DMS153 (cell line): ENCODE measurements around the gene MSX1.

Source experiments
- DNase-seq: peaks from one replicate; lab custom pipeline; 2025; lab: John Stamatoyannopoulos, UW

The MSX1 gene

DNA sequence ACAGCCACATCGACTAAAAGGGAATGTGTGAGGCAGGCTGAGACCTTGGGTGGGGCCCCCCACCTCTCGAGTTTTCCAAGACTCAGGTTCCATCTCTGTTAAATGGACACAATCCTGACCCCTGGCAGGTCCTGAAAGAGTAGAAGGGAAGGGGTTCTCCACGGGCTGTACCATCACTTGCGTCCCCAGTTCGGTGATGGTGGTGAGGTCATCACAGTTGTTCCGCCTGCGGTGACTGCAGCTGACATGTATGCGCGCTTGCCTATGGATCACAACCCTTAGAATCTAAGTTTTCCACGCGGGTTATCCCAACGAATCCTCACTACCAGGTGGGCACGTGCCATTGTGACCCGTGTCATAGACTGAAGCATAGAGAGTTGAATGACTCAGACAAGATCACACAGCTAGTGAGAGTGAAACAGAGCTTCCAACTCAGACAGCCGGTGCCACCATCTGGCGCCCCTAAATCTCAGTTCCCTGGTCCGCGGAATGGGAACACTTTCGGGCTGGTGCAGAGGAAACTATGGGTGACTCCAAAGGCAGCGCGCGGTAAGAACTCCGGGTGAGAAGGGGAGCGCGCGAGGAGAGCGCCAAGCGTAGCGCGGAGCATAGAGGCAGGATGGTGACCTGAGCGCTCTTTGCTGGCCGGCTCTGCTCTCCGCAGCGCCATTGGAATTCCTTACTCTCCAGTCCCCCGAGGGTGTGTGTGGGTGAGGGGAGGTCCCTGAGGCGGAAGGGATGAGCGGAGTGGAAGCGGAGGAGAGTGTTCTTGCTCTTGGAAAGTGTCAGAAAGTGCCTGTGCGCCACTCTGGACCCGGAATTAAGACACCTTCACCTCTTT, 10.5 kb downstream of the MSX1 start:
- DNase-seq = no peak

DNA sequence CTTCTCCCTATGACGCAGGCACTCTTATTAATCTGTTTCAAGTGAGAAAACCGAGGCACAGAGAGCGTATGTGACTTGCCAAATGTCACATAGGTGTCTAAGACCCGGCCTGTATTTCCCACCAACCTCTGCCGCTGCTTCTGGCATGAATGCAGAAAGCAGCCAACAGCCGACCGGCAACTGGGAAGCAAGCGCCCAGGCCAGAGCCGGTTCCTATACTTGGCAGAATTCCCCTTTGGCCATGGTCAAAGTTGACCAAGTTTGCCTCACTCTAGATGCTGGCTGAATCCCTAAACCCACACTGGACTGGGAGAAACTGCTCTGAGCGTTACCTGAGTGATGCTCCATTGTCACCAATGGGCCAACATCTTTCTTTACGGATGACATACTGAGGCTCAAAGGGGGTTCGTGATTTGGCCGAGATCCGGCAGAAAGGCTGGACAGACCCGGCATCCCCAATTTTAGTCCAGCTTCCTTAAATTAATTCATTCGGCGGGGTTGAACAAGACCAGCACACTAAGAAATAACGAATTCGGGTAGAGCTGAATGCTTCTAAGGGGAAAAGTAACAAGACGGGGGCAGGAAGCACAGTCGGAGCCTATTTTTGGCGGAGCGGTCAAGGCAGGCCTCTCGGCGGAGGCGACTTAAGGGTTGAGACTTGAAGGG, 11.2 kb downstream of the MSX1 start:
- no peak for DNase-seq

DNA sequence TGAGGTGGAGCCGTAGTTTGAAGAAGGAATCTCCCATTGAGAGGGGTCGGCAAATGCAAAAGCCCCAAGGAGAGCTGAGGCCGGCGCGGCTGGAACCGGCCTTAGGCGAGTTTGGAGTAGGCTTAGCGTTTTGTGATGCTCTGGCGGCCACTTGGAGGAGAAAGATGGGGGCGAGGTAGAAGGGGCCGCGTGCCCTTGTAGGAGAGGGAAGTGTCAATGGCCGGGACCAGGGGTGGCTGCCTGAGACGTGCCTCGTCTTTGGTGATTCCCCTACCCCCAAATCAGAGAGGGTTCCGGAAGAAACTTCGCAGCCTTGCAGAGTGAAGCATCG, 11.7 kb downstream of the MSX1 start:
- no peak for DNase-seq

DNA sequence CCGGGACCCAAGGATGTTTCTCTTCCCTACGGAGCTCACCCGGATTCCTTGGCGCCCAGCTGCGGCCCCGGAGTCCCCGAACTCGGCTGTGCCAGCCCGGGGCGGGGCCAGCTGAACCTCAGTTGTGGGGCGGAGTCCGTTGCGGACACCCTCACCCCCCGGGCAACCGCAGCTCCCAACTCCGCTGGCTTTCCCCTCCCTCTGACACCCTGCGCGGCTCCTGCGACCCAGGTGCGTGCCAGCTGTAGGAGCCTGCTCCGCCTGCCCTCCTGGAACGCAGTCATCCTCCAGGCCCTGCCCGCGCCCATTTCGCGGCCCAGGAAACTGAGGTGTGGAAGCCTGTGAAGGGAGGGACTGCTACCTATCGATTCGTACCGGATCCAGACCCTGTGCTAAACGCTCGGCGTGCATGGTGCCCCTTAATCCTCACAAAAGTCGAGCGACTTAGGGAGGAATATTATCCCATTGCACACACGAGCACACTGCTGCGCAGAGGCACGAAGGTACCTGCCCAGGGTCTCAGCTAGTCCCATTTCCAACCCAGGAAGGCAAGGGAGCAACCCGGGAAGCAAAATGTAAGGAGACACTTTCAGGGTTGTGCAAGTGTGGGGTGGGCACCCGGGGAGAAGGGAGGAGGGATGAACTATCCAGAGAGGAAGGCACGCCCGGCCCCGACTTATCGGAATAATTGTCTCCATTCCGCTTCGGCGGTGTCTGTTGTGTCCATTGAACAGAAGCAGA, 12.3 kb downstream of the MSX1 start:
- DNase-seq = no peak

DNA sequence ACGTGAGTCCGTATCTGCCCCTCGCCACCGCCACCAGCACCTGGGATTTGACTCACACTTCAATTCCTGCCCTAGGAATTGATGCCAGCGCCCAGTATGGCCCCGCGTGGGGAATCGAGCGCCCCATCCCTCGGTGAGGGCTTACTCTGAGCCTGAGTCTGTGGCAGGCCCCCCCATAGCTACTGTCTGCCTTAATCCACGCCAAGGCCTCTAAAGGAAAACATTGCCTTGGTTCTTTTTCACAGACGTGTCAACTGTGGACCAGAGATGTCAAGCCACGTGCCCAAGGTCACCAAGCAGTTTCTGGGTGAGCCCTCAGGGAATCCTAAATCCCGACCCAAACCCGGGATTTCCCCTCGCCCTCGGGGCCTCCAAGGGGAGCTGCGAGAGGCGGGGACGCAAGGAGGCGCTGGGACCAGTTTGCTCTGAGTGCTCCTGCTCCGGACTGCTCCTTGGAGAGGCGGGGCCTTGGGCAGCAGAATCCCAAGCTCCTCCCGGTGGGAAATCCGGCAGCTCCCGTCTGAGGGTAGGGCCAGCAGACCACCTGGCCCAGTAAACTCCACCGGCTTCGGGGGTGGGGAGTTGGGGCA, 12.9 kb downstream of the MSX1 start:
- DNase-seq = no peak

DNA sequence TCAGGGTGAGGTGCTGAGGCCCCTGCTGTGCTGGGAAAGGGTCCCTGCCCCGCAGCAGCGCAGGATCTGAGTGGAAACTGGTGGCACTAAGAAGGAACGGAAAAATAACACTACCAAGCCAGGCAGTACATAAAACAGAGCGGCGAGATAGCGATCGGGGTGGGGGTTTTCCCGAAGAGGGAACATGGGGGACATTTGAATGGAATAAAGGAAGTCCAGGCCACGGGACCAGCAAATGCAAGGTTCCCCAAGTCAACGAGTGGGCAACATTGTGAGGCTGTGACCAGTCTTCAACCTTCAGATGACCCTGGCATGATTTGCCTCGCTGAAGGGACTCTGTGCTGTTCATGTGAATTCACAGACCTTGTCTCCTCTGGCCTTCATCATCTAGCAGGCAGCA, 13.7 kb downstream of the MSX1 start:
- no peak for DNase-seq

DNA sequence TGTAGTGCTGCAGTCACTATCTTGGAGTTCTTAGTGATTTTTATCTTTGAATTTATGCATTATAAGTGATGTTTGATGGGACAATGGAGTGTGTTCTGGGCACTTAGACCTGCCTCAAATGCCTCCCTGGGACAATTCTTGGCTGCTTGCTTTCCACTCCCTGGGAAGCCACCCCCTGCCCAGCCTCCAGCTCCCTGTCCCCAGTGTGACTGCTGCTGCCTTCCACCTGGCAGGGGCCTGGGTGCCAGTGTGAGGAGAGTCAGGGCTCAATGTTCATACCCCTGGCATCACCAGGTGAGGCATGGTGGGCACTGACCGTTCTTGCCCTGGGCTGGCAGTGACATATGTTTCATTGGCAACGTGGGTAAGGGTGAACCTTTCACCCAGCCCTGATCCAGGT, 14.8 kb downstream of the MSX1 start:
- DNase-seq = no peak

DNA sequence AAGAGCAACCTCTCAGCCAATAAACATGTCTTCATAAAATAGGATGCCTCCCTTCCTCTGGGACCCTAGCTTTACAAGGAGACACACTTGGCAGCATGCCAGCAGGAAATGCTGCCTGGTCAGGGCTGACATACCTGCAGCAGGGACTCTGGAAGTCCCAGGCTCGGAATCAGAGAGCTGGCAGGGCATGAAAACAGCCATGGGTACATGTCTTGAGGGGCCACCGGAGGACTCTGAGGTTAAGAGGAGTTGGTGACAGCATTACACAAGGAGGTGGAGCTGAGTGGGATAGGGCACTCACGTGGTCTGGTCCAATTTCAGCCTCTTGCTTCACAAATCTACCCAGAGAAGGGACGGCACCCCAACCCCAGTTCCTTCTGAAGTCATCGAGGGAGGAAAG, 15.7 kb downstream of the MSX1 start:
- no peak for DNase-seq

DNA sequence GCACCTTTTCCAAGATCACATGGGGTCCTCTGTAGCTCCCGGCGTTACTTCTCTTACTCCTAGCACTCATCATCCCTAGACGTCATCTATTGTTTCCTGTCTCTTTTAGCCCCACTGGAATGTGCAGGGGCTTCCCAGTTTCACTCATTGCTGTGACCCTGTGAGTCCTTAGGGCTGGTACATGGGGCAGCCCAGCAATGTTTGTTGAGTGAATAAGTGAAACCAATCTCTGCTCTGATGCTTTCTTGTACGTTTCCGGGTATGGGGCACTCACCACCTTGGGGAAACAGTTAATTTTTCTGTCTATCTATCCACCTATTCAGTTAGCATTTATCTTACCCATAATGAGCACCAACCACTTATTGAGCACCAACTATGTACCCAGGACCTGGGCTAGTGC, 16.1 kb downstream of the MSX1 start:
- no peak for DNase-seq

DNA sequence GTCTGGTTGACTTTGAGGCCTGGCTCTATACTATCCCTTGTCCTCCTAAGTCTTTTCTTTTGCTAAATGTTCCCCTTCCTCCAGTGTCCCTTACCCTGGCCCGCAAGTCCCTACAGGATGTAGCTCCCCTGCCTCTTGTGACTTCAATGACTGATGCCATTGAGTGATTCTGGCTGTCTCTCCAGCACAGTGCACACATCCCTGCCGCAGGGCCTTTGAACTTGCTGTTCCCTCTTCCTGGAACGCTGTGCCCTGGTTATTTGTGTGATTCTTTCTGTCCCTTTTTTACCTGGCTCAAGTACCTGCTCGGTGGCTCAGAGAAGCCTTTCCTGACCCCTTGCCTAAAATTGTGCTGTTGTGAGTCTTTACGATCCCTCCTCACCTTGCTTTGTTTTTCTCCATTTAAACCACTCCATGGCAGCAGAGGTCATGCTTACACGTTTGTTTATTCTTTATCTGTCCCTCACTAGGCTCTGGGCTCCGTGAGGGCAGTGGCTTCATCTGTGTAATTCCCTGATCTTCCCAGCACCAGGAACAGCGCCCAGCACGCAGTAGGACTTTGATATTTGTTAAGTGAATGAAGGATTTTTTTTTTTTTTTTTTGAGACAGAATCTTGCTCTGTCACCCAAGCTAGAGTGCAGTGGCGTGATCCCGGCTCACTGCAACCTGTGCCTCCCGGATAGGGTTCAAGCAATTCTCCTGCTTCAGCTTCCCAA, 17.6 kb downstream of the MSX1 start:
- DNase-seq = no peak

DNA sequence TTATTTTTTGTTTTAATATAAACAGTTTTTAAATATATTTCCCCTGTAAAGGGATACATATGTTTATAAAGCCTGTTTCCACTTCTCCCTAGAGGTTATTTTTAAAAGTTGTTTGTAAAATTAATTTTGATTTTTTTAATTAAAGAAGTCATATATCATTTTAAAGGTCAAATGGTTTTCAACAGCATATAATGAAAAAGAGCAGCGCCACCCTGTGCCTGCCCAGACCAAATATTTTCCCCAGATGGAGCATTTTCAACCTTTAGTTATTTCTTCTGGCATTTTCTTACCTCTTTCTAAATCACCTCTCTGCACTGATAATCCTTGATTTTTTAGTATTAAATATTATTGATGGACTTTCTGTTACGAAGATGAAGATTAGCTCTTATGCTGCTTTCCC, 21.0 kb downstream of the MSX1 start:
- no peak for DNase-seq

DNA sequence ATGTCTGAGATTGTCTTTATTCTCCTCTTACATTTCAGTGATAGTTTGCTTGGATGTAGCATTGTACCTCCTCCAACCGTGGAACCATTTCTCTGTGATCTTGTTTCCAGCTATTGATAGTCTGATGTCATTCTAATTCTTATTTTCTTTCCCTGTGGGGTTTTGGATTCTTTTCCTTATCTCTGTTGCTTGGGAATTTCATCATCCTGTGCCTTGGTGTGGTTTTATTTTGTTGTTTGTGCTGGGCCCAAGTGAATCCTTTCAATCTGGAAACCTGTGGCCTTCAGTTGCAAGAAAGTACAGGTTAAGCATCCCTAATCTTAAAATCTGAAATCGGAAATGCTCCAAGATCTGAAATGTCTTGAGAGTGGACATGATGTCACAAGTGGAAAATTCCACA, 22.0 kb downstream of the MSX1 start:
- DNase-seq = no peak

DNA sequence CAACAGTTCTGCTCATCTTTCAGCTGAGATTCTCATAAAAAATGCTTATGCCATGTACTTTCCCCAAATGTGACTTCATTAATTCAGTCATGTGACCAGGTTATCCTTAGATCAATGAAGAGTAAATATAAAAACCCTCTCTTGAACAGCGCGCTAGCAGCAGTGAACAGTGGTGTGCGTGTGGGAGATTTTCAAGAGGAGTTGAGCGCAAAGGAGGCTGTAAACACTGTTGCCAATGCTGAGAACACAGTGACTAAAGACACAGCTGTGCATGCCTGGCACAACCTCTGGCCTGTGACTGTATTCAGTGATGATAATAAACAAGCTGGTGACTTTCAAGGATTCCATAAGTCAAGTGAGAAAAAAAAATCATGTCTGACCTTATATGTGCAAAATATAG, 25.1 kb downstream of the MSX1 start:
- DNase-seq = no peak

DNA sequence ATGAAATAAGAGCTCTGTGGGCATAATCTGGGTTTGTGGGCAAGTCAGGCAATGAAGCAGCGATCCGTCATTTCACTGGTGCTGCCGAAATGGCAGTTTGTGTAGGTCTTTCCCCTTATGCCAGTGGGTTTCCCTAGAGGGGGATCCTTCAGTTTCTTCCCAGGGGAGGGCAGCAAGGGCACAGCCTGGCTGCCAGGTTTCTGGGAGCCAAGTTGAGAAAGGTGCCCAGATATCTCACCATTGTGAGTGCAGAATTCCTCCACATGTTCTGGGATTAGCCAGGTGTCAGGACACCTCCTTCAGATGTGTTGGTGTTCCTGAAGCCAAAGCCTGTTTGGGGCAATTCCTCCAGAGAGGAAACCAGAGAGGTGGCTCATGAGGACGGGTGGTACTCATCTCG, 28.0 kb downstream of the MSX1 start:
- no peak for DNase-seq

DNA sequence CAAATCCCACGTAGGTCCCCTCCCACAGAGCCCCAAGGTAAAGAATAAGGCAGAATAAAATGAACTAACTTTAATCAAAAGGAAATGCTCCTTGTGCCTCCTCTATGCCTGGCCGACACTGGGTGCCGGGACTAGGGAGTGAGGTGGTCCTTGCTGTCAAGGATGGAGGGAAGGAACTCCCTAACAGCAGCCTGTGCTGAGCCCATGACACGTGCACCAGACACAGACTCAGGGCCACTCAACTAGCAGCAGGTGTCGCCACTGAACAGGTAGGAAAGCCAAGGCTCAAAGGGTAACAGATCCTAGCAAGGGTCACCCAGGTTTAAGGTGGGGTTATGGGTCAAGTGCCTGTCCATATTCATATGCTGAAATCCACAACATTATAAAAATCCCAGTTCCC, 29.2 kb downstream of the MSX1 start:
- DNase-seq = no peak

DNA sequence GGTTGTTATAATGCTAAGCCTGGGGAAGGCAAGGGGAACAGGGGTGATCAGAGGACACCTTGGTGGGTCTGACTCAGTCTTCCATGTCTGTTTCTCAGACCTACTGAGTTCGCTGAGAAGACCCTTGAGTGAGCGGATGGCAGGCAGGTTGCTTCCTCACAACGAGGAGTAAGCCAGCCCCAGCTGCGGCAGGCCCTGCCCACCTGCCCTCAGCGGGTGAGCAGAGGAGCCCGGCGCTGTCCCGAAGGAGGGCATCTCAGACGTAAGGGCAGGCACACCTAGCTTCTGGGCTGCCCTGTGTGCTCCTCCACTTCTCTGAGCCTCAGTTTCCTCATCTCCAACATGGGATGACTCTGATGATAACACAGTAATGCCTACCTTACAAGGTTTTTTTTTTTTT, 30.3 kb downstream of the MSX1 start:
- DNase-seq = no peak

DNA sequence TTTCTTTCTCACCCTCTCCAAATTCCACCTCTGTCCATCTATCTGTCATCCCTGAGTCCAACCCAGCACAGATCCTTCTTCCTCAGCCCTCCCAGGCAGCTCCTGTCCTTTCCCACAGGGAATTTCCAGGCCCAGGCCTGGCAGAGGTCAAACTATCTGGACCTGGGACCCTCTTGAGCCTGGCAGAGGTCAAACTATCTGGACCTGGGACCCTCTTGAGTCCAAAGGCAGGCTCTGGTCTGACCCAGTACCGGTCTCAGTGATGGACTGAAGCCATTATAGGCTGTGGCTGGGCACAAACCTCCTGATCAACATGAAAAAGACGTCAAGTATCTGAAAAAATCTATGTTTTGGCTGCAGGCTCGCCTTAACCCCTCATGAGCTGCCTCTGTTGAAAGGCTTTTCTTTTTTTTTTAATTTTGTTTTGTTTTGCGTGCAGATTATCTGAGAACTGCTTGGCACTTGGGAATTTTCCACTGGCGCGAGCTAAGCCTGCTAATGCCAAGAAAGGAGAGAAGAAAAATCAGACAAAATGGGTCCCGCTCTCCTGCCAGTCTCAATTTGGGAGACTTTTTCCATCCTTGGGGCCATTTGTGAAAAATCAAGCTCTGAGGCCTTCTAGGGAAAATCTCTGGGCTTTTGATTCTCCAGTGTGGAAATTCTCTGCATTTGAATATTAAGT, 31.2 kb downstream of the MSX1 start:
- DNase-seq = no peak

DNA sequence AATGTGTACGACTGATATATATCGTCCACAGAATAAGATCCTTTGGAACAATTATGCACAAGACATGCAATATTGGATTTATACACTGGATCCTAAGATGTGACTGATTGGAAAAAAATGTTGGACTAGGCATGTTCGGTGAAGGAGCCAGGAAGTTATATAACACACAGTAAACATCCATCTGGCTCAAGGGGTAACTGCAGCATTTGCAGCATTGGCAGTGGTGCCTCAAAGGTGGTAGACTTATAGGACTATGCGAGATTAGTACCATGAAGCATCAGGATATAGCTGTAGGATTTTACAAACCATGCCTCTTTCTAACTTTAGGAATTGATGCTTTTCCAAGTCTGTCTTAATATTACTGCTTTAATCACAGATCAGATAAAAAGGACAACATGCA, 34.3 kb downstream of the MSX1 start:
- DNase-seq = no peak

DNA sequence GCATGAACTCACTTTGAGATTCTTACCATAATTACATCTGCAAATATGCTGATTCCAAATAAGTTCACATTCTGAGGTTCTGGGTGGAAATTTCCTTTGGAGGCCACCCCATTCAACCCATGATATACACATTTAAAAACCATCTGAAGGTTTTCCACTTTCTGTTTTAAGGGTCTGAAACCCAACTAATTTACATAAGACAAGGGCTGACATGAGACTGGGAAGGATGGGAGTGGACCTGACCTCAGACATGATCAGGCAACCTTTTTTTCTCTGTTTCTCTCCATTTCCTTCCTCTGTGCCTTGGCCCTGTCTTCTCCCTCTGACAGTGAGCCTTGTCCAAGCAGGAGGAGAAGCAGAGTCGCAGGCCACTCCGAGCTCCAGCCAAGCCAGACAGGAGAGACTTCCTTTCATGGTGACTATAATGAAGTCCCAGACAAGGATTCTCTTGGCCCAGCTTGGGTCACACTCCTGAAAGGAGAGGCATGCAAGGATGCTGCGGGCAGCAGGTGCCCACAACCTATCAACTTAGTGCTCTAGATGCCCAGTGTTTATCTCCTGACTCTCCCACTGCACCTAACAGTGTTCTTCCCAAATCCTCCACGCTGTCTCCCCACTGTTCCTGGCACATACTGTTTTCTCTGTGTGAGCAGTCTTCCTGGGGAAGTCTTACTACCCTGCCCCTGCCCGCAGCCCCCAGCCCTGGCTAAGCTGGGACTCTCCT, 39.9 kb downstream of the MSX1 start:
- DNase-seq = no peak

DNA sequence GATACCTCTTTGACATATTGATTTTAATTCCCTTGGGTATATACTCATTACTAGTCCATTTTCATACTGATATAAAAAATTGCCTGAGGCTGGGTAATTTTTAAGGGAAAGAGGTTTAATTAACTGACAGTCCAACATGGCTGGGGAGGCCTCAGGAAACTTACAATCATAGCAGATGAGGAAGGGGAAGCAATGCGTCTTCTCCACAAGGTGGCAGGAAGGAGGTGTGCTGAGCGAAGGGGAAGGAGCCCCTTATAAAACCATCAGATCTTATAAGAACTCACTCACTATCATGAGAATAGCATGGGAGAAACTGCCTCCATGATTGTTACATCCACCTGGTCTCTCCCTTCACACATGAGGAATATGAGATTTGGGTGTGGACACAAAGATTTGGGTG, 42.4 kb downstream of the MSX1 start:
- no peak for DNase-seq

DNA sequence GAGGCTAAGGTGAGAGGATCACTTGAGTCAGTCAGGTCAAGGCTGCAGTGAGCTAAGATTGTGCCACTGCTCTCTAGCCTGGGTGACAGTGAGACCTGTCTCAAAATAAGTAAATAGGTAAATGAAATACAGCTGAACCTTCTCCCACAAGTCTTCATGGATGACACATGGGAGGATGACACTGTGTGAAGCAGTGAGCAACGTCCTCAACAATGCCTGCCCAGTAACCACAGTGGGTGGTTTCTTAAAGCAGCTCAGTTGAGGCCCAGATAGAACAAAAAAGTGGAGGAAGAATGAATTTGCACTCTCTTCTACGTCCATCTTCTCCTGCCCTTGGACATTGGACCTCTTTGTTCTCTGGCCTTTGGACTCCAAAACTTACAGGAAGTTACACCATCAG, 52.7 kb downstream of the MSX1 start:
- DNase-seq = no peak
